HepG2 (cell line): Measurements from ENCODE around the gene JUND. TPM values are rescaled to one million over a fixed set of nuclear protein-coding genes. Genes with fewer than 3 reads are reported as not detected.

Experiments
- ATAC-seq: fragments of 200-7000 bp; cut with Tn5 transposase; 3 replicates; pipeline ENCODE4 v1.9.1; 2020; ENCODE audit warnings: mild to moderate bottlenecking, moderate library complexity
- BruUV-seq: library from RNA; stranded (reverse); fragments of 400-500 nt; replicated peaks from 2 replicates; lab custom pipeline; 2021; lab: Mats Ljungman, UMichigan
- CTCF ChIA-PET: fragments of 300-600 bp; formaldehyde crosslinking; extraction: SDS; loops from one replicate; lab custom pipeline; 2021; ENCODE audit warnings: low total read pairs, inconsistent platforms, low intra/inter-chr PET ratio; lab: Yijun Ruan, JAX
- POLR2A ChIA-PET: fragments of 350-600 bp; sonication (Branson Sonifier 250); formaldehyde crosslinking; loops from one replicate; lab custom pipeline; 2020; ENCODE audit warnings: antibody characterized with exemption, inconsistent platforms; lab: Yijun Ruan, JAX
- DNase-seq: peaks from one replicate; pipeline ENCODE4 v3.0.0-alpha.2; 2015; ENCODE audit warnings: low spot score
- FAIRE-seq: peaks from 3 replicates; lab custom pipeline; 2011; peaks lifted over from hg19 to GRCh38; lab: Jason Lieb, UNC
- H2AFZ ChIP-seq: one replicate; pipeline ENCODE4 v1.6.1; 2011; ENCODE audit warnings: low read length, inconsistent platforms
- H3K27ac ChIP-seq: fragments of 300-600 bp; 3 replicates; pipeline ENCODE4 v1.8.0; 2011; ENCODE audit warnings: mixed run types, mild to moderate bottlenecking, mixed read lengths, low read length, inconsistent platforms; ENCODE audit not compliant: insufficient read depth; ENCODE audit errors: extremely low read length
- H3K27me3 ChIP-seq, 2 experiments: fragments of 200-600 bp in 1 of 2; 2 replicates in 1 of 2; 3 replicates in 1 of 2; pipeline versions ENCODE4 v1.6.0 to v1.8.0; 2011; ENCODE audit warnings: low read length in 2 of 2, mild to moderate bottlenecking in 2 of 2, moderate library complexity in 2 of 2, inconsistent platforms in 1 of 2; ENCODE audit not compliant: insufficient read depth in 2 of 2, control insufficient read depth in 1 of 2
- H3K36me3 ChIP-seq, 2 experiments: fragments of 200-600 bp in 1 of 2; replicated peaks in 1 of 2; 2 replicates in 1 of 2; 3 replicates in 1 of 2; pipeline versions ENCODE4 v1.5.1 to v1.8.0; 2011; ENCODE audit warnings: low read length in 2 of 2, inconsistent platforms in 1 of 2; ENCODE audit not compliant: insufficient read depth in 2 of 2, control insufficient read depth in 1 of 2
- H3K4me1 ChIP-seq: 2 replicates; pipeline ENCODE4 v1.5.1; 2012; ENCODE audit warnings: low read length, inconsistent platforms; ENCODE audit not compliant: insufficient read depth
- H3K4me2 ChIP-seq: 2 replicates; pipeline ENCODE4 v1.6.0; 2011; ENCODE audit warnings: low read depth, low read length, inconsistent platforms
- H3K4me3 ChIP-seq, 3 experiments: fragments of 200-600 bp in 1 of 3; sonication (generic), shearing (Covaris generic) in 1 of 3; replicated peaks in 1 of 3; 2 replicates each; pipeline ENCODE4 v1.5.1; 2011 to 2016; ENCODE audit warnings: low read length in 3 of 3, inconsistent platforms in 2 of 3, low read depth in 2 of 3, mild to moderate bottlenecking in 2 of 3, control low read depth in 1 of 3, mixed read lengths in 1 of 3; ENCODE audit not compliant: insufficient read depth in 1 of 3
- H3K79me2 ChIP-seq: one replicate; pipeline ENCODE4 v1.6.1; 2011; ENCODE audit warnings: low read length, inconsistent platforms; ENCODE audit not compliant: insufficient read depth
- H3K9ac ChIP-seq: 2 replicates; pipeline ENCODE4 v1.6.0; 2011; ENCODE audit warnings: mild to moderate bottlenecking, low read depth, low read length, inconsistent platforms; ENCODE audit not compliant: insufficient read depth
- H3K9me3 ChIP-seq: 2 replicates; pipeline ENCODE4 v1.5.1; 2012; ENCODE audit warnings: mild to moderate bottlenecking, low read length
- H4K20me1 ChIP-seq: 2 replicates; pipeline ENCODE4 v1.6.0; 2011; ENCODE audit warnings: inconsistent platforms, mild to moderate bottlenecking, low read length, moderate library complexity; ENCODE audit not compliant: insufficient read depth
- ARNTL ChIP-seq: sonication (generic); formaldehyde crosslinking; IDR thresholded peaks from 2 replicates; pipeline ENCODE4 v1.4.0; 2020; ENCODE audit warnings: mild to moderate bottlenecking, missing genetic modification reagents
- JDP2 ChIP-seq: sonication (generic); formaldehyde crosslinking; IDR thresholded peaks from 2 replicates; pipeline ENCODE4 v1.8.1; 2022; ENCODE audit warnings: missing genetic modification reagents, borderline replicate concordance
- PRPF4 ChIP-seq: fragments of 200-400 bp; formaldehyde crosslinking; IDR thresholded peaks from 2 replicates; pipeline ENCODE4 v1.6.1; 2016; ENCODE audit warnings: low read length, low read depth; ENCODE audit not compliant: poor library complexity, severe bottlenecking
- RFXAP ChIP-seq: sonication (generic); formaldehyde crosslinking; IDR thresholded peaks from 2 replicates; pipeline ENCODE4 v1.4.0; 2020; ENCODE audit warnings: missing genetic modification reagents, borderline replicate concordance
- SNAPC2 ChIP-seq: sonication (generic); formaldehyde crosslinking; IDR thresholded peaks from 2 replicates; pipeline ENCODE4 v1.8.1; 2022; ENCODE audit warnings: mild to moderate bottlenecking, missing genetic modification reagents
- TGIF2 ChIP-seq: IDR thresholded peaks from 2 replicates; pipeline ENCODE4 v1.6.1; 2016; ENCODE audit warnings: control low read depth, missing compliant biosample characterization
- ZBTB8A ChIP-seq: sonication (generic); formaldehyde crosslinking; IDR thresholded peaks from 2 replicates; pipeline ENCODE4 v1.4.0; 2020; ENCODE audit warnings: mild to moderate bottlenecking, low read depth, missing genetic modification reagents, borderline replicate concordance
- ZNF256 ChIP-seq: sonication (generic); formaldehyde crosslinking; conservative IDR thresholded peaks from 2 replicates; pipeline ENCODE4 v1.4.0; 2020; ENCODE audit warnings: missing genetic modification reagents
- ZNF263 ChIP-seq: sonication (generic); formaldehyde crosslinking; IDR thresholded peaks from 2 replicates; pipeline ENCODE4 v1.4.0; 2020; ENCODE audit warnings: missing genetic modification reagents
- ZNF687 ChIP-seq: sonication (generic); formaldehyde crosslinking; IDR thresholded peaks from 2 replicates; pipeline ENCODE4 v1.5.1; 2020; ENCODE audit warnings: mild to moderate bottlenecking, missing genetic modification reagents, moderate library complexity
- WGBS: methylation state at CpG from one replicate; pipeline ENCODE4 v1.1.6; 2017; ENCODE audit warnings: low lambda C conversion rate; 5-methylcytosine and 5-hydroxymethylcytosine counted together
- in situ Hi-C: cut with HindIII; loops from 2 replicates; pipeline ENCODE4 v1.10.0; 2017; ENCODE audit warnings: low pct_unique_long_range_greater_than_20kb; ENCODE audit not compliant: extremely low pct_ligation_motif_present
- intact Hi-C: fragments of 100-400 bp; cut with micrococcal nuclease; formaldehyde crosslinking; loops from one replicate; pipeline ENCODE4 v1.10.0; 2022; ENCODE audit not compliant: unreplicated experiment
- polyA plus RNA-seq, 8 experiments: library from polyadenylated mRNA; depleted of rRNA in 3 of 8; stranded (reverse) in 7 of 8; unstranded in 1 of 8; fragments of >200 nt; fragmentation: Illumina TruSeq in 4 of 8; extraction: Trizol in 4 of 8; gene quantifications; 2 replicates each; pipeline versions ENCODE4 v1.2.1 to v1.2.3, GENCODE V29; 2011 to 2016; ENCODE audit warnings: low read depth in 4 of 8, missing spikeins in 1 of 8, mixed read lengths in 1 of 8; ENCODE audit not compliant: insufficient read depth in 1 of 8
- total RNA-seq, 5 experiments: library from RNA; depleted of rRNA; stranded (reverse); fragments of >200 nt; fragmentation: Illumina TruSeq; extraction: Trizol; gene quantifications; 2 replicates each; pipeline ENCODE4 v1.2.3, GENCODE V29; 2016; ENCODE audit warnings: low read depth in 1 of 5
- TF ChIP-seq, protein P1 (sequence below): sonication (generic); formaldehyde crosslinking; IDR thresholded peaks from 2 replicates; pipeline ENCODE4 v1.5.0; 2020; ENCODE audit warnings: mild to moderate bottlenecking, missing genetic modification reagents
- TF ChIP-seq, protein P2 (sequence below), 2 experiments: fragments of 450-650 bp in 1 of 2; sonication (generic) in 1 of 2; formaldehyde crosslinking; IDR thresholded peaks; 2 replicates each; pipeline versions ENCODE4 v1.5.0 to v1.8.0; 2020 to 2022; ENCODE audit warnings: mild to moderate bottlenecking in 1 of 2, missing genetic modification reagents in 1 of 2

The JUND gene
- total and polyA plus RNA-seq, 2 of the 13 experiments (the other 11 are each of a cell fraction or from before 2014, with no cell fraction given) = 41.2 to 59.8 TPM

- Histone ChIP-seq H3K9ac (peak overlapping the region; percentile 55; the same call in 1 of the 2 replicates), H3K79me2 (no peaks in the 10 kb centered on the region), H3K4me2 (peak overlapping the region; percentile 97), H2AFZ (no peak overlapping the region), H3K4me1 (peaks cover 71% of the 10 kb centered on the region), H4K20me1 (no peaks in the 10 kb centered on the region), H3K27ac (no peak overlapping the region), H3K4me3 (peak overlapping the region in 2 of 3 experiments; percentile 63 to 79; a peak in 4 of 6 replicates), H3K27me3 (no peaks in the 10 kb centered on the region), H3K36me3 (no peaks in the 10 kb centered on the region), H3K9me3 (no peaks in the 10 kb centered on the region)
- FAIRE-seq (no peak), ATAC-seq (no peak), DNase-seq (no peak)
- in situ Hi-C loops = no loop called here
- intact Hi-C loops = no loop called here
- TF ChIP-seq ZNF687 (CRISPR knock-in tag) (peak; percentile 31), SNAPC2 (CRISPR knock-in tag) (no peak), TGIF2 (CRISPR knock-in tag) (0 out of 2 replicates have a peak, but pooled peaks have one; percentile 21), ARNTL (no peak), RFXAP (CRISPR knock-in tag) (no peak), PRPF4 (no peak), ZNF256 (CRISPR knock-in tag) (no peak), JDP2 (CRISPR knock-in tag) (no peak), ZBTB8A (no peak), ZNF263 (CRISPR knock-in tag) (no peak)
- TF ChIP-seq, protein P1, sequence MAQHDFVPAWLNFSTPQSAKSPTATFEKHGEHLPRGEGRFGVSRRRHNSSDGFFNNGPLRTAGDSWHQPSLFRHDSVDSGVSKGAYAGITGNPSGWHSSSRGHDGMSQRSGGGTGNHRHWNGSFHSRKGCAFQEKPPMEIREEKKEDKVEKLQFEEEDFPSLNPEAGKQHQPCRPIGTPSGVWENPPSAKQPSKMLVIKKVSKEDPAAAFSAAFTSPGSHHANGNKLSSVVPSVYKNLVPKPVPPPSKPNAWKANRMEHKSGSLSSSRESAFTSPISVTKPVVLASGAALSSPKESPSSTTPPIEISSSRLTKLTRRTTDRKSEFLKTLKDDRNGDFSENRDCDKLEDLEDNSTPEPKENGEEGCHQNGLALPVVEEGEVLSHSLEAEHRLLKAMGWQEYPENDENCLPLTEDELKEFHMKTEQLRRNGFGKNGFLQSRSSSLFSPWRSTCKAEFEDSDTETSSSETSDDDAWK (CRISPR knock-in tag) = no peak
- TF ChIP-seq, protein P2, sequence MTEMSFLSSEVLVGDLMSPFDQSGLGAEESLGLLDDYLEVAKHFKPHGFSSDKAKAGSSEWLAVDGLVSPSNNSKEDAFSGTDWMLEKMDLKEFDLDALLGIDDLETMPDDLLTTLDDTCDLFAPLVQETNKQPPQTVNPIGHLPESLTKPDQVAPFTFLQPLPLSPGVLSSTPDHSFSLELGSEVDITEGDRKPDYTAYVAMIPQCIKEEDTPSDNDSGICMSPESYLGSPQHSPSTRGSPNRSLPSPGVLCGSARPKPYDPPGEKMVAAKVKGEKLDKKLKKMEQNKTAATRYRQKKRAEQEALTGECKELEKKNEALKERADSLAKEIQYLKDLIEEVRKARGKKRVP (CRISPR knock-in tag; IDR thresholded peaks at IDR 0.05) = no peak
- CTCF ChIA-PET = no interaction called here
- POLR2A ChIA-PET = interaction anchor here (0.6 to 3.1 kb wide), 4 partner anchors 9 to 35 kb away, joined by 3 to 51 read pairs (median 27); partner anchors contain the start of gene JUND
- no TSS peak for BruUV-seq
- WGBS = 30% methylated on average over 17 of the region's 18 CpGs
Observed at GRCh38 chr19:18293642-18294466, 12.4 kb upstream of the JUND start.
